D341Med (cell line): ENCODE measurements around the gene MTHFR.

Experiments used
- DNase-seq: peaks from one replicate; pipeline ENCODE4 v3.0.0; 2012; ENCODE audit warnings: low spot score

Gene MTHFR

GRCh38 chr1:11796036-11796828 is 9.5 kb downstream of the MTHFR start:
- DNase-seq, result no peak

DNA sequence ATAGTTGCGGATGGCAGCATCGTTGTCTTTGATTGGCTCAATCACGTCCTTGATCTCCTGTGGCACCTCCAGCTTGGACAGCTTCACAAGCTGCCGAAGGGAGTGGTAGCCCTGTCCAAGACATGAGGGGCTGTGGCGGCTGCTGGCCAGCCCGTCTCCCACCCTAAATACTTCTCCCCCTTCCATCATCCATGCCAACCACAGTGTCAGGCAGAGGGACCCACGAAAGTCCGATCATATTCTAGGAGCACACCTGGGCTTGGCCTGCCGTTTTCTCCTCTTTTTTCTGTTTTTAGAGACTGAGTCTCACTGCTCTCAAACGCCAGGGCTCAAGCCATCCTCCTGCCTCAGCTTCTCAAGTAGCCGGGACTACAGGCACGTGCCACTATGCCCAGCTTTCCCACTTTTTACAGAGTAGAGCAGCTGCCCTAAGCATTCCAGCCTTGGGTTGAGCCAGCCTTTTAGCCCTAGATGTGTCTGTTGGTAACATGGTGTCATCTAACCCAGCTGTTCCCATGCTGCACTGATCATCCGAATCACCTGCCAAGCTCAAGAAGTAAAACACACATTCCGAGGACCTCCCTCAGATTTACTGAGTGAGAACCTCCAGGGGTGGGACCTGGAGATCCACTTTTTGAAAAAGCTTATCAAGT is 10.4 kb downstream of the MTHFR start:
- DNase-seq, result no peak

DNA sequence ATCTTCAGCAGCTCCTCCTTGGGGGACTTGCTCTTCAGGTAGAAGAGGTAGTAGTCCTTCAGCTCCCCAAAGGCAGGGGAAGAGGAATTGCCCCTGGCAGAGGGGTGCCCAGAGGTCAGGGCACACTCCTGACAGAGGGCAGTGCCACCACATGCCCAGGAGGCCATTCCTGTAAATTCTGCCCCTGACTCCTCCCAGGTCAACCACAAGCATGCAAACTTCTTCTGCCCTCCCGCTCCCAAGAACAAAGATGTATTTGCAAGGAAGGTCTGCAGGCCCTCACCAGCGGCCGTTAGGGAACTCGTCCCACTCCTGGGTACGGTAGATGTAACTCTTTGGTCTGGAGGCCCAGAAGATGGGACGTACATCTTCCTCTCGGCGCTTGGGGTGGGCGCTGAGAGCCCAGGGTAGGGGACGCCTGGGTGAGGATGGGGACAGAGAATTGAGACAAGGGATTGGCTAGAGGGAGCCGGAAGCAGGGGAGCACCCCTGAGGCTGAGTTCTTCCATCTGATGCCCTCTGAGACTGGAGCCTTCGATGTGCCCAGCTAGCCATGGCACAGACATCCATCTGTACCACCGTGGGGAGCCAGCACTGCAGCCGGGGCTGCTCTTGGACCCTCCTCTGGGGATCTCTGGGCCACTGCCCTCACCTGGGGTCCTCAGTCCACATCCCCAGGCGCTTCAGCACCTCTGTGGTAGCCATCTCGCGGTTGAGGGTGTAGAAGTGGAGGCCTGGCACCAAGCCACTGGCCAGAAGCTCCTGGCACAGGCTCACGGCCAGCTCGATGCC is 11.1 kb downstream of the MTHFR start:
- DNase-seq, result no peak

DNA sequence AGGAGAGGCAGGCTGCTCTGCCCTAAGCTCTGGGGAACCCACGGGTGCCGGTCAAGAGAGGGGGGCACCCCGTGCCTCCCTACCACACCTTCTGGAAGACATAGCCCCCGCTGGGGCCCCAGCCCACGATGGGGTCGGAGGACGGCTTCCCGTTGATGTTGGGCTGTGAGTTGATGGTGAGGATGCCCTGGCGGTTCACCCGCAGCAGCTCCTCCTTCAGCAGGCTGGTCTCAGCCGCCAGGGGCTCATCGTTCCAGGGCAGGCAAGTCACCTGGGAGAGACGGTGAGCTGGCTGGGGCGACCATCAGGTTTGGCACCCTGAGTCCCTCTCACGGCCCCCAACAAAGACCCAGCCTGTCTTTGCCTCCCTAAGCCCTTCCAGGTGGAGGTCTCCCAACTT is 11.9 kb downstream of the MTHFR start:
- DNase-seq, result no peak

DNA sequence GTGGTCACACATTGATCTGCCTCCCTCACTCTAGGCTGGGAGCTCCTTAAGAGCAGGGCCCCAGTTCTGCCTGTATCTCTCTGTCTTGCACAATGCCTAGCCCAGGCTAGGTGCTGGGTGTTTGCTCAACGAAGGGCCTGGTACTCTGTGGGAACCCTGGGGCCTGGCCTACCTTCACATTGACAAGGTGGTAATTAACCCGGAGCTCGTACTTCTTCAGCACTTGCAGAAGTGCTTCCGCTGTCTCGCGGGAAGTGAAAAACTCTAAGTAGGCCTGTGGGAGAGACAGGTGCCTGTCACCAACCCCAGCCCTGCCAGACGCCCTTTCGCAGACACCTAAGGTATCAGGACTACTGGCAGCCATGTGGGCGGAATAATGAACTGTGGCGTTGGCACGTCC is 13.7 kb downstream of the MTHFR start:
- peak; percentile 4 for DNase-seq

DNA sequence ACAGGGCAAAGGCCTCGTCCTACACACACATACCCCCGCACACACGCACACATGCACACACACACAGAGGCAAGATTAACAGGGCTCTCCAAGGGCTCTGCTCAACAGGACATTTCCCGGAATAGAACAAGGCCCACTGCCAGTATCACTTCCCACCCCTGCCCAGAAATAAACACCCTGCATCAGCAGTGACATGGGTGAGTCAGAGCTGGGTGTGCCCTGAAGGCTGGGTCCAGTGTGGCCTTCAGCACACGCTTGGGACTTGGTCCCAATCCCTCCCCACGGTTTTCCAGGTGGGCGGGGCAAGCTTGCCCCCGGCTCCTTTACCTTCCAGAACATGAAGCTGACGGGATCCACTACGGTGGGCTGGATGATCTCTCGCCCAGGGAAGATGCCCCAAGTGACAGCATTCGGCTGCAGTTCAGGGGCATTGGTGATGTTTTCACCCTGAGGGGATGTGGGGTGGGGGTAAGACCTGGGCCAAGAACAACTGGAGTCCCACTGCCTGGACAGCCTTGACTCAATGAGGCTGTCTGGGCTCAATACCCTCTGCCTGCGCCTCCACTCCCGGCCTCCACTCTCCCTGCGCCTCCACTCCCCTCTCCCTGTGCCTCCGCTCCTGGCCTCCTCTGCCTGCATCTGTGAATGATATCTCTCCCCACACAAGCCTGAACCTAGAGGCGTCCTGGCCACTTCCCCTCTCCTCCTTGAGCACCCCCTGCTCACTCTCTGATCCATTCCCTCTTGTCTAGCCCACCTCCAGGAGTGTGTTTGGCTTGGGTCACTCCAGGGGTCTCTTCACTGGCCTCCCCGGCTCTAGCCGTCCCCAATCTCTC is 14.7 kb downstream of the MTHFR start:
- DNase-seq, result peak; percentile 12

DNA sequence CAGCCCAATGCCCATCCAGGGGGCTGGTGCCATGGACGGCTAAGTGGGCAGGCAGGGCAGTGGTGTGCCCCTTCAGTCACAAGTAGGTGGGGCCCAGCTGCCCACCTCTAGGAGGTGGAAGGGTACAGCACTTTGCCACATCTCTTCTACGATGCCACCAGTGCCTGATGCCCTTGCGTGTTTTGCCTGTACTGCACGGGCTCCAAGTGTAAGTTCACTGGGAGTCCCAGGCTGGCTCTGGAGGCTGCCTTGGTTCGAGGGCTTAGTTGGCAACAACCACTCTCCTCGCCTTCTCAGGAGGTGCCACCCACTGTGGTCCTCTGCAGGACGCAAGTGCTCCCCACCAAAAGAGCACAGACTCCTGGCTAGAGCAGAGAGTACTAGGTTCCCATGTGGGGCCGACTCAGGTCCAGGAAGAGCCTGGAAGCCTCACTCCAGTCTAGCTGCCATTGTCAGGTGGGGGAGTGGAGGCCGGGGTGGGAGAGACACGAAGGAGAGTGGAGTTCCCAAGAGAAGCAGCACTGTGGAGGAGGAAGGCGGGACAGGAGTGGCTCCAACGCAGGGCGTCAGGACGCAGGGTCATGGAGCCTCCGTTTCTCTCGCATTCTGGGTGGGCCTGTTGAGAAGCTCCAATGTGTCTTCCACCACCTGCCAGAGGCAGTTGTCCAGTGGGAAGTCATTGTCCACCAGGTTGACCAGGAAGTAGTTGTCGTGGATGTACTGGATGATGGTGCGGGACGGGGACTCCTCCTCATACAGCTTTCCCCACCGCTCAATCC is 15.5 kb downstream of the MTHFR start:
- no peak for DNase-seq

- DNase-seq, result no peak
These were observed 16.4 kb downstream of the MTHFR start for GRCh38 chr1:11789126-11790067.

DNA sequence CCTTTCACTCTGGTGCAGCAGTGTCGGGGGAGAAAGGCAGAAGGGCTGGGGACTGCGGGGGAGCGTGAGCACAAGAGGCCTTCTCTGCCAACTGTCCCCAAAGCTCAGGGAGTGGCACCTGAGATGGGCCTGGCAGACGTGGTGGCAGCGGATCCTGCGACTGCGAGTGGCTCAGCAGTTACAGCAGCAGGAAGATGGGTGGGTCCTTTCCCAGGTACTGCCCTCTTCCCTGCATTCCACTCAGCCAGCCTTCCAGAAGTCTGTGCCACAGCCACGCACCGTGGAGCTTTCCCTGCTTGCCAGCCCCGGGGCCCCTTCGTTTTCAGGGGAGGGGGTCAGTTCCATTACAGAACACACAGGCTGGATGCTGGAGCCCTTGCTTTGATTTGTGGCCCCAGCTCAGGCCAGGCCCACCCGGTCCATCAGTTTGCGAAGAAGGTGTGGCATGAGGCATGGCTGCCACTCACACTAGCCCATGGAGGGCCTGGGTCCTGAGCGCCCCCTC is 17.2 kb downstream of the MTHFR start:
- DNase-seq, result no peak

DNA sequence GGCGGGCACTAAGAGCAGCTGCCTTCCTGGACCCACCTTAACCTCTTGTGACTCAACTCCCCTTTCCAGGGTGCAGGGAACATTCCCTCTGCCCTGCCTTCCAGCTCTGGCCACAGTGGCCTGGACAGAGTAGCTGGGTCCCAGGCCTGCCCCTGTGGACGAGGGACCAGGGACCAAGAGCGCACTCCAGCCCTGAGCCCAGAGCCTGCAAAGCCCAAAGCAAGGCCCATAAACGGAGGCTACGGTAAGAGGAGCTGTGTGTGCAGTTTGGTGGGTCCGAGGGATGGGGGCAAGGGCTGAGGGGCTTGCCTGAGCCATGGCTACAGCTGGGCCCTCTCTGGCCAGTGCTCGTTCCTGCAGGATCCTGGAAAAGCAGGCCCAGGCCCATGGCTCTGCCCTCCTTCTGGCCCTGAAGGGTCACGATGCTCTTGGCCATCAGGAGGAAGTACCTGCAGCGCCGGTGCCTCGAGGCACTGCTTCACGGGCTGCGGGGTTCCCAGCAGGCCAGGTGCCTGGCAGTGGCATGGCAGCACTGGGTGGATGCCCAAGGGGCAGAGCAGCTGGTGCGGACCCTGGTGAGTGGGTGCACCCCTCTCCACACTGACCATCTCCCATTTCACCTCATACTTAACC is 17.8 kb downstream of the MTHFR start:
- no peak for DNase-seq

DNA sequence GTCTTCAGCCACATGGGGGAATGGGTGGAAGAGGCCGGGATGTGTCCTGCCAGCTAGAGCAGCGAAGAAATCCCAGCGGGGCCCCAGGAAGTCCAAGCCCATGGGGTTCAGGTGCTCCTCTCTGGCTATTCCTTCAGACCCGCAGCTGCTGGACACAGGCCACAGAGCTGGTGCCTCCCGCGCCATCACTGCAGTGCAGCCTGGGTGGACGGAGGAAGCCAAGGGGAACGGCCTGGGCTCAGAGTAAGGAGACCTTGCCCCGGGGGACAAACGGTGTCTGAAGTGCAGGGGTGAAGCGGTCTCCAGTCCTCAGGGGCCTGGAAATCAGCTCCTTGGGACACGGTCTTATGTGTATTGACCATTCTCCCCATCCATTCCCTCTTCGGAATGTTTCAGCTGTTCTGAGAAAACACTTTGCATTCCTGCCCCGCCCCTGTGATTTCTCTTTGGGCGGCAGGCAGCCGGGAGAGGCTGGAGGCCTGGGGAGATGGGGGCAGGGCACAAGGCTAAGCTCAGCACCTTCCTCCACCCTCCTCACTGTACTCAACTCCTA is 18.4 kb downstream of the MTHFR start:
- DNase-seq, result no peak

DNA sequence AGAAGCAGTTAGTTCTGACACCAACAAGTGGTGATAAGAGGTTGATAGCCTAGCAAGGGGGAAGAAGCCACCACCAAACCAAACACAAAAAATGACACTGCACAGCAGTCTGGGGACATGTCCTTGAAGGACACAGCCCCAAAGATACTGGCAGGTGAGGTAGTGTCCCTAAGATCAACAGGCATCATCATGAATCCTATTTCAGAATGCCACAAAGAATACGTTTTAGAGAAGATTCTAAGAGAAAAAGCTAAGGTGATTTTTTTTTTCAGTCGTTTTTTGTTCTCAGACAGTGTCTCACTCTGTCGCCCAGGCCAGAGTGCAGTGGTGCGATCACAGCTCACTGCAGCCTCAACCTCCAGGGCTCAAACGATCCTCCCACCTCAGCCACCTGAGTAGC is 19.6 kb downstream of the MTHFR start:
- no peak for DNase-seq

GRCh38 chr1:11784993-11785769 is 20.6 kb downstream of the MTHFR start:
- peak; percentile 78 for DNase-seq

DNA sequence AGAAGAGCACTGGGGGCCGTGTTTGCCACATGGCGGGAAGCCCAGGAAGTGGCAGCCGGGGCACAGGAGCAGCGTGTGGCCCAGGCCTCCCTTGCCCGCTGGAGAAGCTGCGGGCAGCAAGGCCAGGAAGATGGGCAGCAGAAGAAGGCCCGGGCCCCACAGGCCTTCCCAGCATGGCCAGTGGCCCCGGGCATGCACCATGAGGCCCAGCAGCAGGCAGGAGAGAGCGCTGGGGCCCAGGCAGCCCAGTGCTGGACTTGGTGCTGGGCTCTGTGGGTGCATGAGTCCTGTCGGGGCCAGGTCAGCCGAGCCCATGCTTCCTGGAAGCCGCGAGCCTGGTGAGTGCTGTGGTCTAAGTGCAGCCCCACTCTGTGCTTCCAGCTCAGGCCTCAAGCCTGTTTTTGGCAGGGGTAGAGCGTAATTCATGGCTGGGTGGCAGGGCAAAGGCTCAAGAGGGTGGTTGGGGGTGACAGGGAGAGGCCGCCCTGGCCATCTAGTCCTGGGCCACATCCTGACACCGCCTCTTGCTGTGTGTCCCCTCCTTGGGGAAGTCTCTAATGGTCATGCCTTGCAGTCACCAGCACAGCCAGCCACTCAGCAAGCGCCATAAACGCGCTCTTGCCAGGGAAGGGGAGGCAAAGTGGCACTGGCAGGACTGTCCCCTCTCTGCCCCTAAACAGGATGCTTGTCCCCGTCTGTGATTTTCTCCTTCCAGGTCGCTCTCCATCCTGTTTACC is 21.3 kb downstream of the MTHFR start:
- DNase-seq, result no peak

GRCh38 chr1:11783556-11783955 is 22.2 kb downstream of the MTHFR start:
- no peak for DNase-seq

GRCh38 chr1:11782127-11782708 is 23.5 kb downstream of the MTHFR start:
- DNase-seq, result no peak

DNA sequence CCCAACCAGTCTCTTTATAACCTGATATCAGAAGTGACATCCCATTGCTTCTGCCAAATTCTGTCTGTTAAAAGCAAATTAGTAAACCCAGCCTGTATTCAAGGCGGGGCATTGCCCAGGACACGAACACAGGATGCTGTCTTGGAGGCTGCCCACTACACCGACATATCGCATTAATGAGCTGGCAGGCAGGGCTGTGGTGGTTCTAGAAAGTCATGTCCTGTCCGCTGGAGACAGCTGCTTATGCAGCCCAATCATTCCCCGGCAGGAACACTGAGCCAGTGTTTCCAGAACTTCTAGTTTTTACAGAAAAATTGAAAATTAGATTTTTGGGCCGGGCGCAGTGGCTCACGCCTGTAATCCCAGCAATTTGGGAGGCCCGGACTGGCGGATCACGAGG is 24.5 kb downstream of the MTHFR start:
- no peak for DNase-seq
